NB4 (cell line): ENCODE measurements around the gene PRR27.
"Not testable (repeated sequence)": the region's sequence is repeated elsewhere in the genome, so short reads cannot be mapped to it uniquely, and the experiment has no call there.

Experiments
- DNase-seq: peaks from one replicate; pipeline ENCODE4 v3.0.0; 2010; ENCODE audit warnings: low read depth
- H3K4me3 ChIP-seq: one replicate; pipeline ENCODE4 v1.5.1; 2011; ENCODE audit warnings: mild to moderate bottlenecking, low read depth, low read length, moderate library complexity
- MYC ChIP-seq: IDR thresholded peaks from 2 replicates; pipeline ENCODE4 v1.6.1; 2011; ENCODE audit warnings: low read depth, low read length
- POLR2A ChIP-seq: IDR thresholded peaks from 2 replicates; pipeline ENCODE4 v1.6.1; 2011; ENCODE audit warnings: mild to moderate bottlenecking; ENCODE audit not compliant: insufficient read length; ENCODE audit errors: extremely low read depth
- TF ChIP-seq, protein P1 (sequence below): IDR thresholded peaks from one replicate; pipeline ENCODE4 v1.5.1; 2012; ENCODE audit warnings: low read depth, low read length
- TF ChIP-seq, protein P2 (sequence below): IDR thresholded peaks from 2 replicates; pipeline ENCODE4 v1.6.1; 2011; ENCODE audit warnings: low read depth, low read length

The PRR27 gene

DNA sequence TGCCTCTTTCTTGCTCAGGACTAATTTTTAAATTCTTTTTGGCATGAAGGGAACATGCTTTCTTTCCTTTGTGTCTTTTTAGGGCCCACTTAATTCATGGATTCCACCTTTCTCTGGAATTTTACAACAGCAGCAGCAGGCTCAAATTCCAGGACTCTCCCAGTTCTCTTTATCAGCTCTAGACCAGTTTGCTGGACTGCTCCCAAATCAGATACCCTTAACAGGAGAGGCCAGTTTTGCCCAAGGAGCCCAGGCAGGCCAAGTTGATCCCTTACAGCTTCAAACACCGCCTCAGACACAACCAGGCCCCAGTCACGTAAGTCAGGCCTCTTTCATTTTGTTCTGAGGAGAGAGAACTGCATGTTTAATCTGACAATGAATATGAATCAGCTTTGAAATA is 43.8 kb downstream of the PRR27 start:
- H3K4me3 ChIP-seq: no peak overlapping the region
- TF ChIP-seq POLR2A (no peak), MYC (no peak)
- TF ChIP-seq, protein P1, sequence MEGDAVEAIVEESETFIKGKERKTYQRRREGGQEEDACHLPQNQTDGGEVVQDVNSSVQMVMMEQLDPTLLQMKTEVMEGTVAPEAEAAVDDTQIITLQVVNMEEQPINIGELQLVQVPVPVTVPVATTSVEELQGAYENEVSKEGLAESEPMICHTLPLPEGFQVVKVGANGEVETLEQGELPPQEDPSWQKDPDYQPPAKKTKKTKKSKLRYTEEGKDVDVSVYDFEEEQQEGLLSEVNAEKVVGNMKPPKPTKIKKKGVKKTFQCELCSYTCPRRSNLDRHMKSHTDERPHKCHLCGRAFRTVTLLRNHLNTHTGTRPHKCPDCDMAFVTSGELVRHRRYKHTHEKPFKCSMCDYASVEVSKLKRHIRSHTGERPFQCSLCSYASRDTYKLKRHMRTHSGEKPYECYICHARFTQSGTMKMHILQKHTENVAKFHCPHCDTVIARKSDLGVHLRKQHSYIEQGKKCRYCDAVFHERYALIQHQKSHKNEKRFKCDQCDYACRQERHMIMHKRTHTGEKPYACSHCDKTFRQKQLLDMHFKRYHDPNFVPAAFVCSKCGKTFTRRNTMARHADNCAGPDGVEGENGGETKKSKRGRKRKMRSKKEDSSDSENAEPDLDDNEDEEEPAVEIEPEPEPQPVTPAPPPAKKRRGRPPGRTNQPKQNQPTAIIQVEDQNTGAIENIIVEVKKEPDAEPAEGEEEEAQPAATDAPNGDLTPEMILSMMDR: no peak
- DNase-seq: no peak

DNA sequence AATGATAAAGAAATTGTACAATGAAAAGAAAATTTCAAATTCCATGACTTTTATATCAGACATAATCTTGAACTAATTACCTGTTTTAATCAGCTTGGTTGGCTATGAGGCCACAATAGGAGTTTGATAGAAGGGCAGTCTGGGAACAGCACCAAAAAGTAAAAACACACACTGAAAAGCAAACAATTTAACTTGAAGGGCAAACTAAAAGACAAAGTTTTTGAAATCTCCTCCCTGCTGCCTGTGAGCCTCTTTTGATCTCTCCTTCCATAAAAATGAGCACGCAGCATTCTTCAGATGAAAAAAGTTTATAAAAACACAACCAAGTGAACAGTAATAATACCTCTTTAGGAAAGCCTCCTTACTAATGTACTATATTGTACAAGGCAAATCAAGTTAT is 49.6 kb downstream of the PRR27 start:
- no peak overlapping the region for H3K4me3 ChIP-seq
- DNase-seq: no peak
- TF ChIP-seq, protein P2, sequence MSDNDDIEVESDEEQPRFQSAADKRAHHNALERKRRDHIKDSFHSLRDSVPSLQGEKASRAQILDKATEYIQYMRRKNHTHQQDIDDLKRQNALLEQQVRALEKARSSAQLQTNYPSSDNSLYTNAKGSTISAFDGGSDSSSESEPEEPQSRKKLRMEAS: no peak
- TF ChIP-seq MYC (no peak), POLR2A (no peak)
- TF ChIP-seq, protein P1: no peak

DNA sequence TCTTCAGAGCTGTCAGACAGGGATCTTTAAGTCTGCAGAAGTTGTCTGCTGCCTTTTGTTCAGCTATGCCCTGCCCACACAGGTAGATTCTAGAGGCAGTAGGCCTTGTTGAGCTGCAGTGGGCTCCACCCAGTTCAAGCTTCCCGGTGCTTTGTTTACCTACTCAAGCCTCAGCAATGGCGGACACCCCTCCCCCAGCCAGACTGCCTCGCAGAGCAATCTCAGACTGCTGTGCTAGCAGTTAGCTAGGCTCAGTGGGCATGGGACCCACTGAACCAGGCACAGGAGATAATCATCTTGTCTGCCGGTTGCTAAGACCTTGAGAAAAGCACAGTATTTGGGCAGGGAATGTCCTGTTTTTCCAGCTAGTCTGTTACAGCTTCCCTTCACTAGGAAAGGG is 58.7 kb downstream of the PRR27 start:
- not testable (repeated sequence) for H3K4me3 ChIP-seq, DNase-seq
